Limb (tissue), 2 donors: ENCODE results near the gene GSG1L.

Experiments used
- DNase-seq, 2 donors: peaks; one replicate each; pipeline ENCODE4 v3.0.0-alpha.2; 2016; ENCODE audit errors: extremely low spot score in 2 of 2

GSG1L gene

DNA sequence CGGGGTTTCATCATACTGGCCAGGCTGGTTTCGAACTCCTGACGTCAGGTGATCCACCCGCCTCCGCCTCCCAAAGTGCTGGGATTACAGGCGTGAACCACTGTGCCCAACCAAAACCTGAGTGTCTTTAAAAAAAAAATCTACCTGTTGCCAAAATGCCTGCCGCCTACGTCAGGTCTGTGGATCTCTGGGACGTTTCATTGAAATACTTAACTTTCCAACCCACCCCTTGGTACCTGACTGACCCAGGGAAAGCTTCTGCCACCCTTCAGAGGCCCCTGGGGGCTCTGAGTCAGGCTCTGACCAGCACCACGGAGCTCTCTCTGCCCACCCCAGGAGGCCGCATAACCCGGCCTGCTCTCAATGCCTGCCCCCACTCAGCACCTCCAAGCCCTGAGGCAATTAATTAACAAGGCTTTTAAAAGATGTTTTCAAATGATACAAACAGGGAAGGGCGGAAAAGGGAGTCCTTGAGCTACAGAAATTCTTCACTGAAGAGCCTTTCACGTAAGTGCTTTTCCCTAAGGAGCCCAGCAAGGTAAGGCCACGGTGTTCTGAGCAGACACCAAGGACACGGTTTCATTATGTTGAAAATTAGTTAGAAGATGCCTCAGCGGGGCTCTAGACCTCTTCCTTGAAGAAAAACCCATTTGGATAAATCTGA is 29.3 kb upstream of the GSG1L start:
- no peak for DNase-seq

GRCh38 chr16:28091656-28092055 is 28.1 kb upstream of the GSG1L start:
- DNase-seq, result no peak

- DNase-seq, result no peak
These were observed 27.3 kb upstream of the GSG1L start for GRCh38 chr16:28090646-28091377.

- DNase-seq, result no peak
These were observed 26.5 kb upstream of the GSG1L start for GRCh38 chr16:28089992-28090365.

GRCh38 chr16:28089205-28089991 is 25.9 kb upstream of the GSG1L start:
- no peak for DNase-seq

DNA sequence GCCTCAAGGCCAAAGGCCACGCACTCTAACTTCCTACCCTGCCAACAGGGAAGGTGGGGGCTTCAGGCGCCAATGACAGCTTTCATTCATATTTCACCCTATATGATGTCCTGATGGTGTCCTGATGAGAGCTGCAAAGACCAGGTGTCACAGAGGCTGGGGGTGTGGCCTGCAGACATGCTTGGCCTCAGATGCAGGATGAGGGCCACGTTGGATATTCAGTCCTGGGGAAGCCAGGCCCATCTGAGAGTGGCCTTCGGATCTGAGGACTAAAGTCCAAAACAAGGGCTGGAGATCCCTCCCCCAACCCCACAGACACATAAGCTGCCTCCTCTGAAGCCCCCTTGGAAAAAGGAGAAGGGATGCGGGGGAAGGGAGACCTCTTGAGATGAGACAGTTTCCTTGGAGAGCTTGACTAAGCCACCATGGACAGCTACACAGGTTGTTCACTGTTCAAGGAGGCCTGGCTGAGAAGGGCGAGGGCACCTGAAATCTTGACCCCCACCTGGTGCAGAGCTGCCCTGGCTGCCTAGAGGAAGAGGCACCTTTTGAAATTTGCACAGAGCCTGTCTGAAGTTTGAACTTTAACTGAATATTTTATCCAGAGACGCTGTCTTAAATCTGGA is 24.3 kb upstream of the GSG1L start:
- DNase-seq, result no peak

- DNase-seq, result no peak
These were observed 23.7 kb upstream of the GSG1L start for GRCh38 chr16:28087140-28087660.

DNA sequence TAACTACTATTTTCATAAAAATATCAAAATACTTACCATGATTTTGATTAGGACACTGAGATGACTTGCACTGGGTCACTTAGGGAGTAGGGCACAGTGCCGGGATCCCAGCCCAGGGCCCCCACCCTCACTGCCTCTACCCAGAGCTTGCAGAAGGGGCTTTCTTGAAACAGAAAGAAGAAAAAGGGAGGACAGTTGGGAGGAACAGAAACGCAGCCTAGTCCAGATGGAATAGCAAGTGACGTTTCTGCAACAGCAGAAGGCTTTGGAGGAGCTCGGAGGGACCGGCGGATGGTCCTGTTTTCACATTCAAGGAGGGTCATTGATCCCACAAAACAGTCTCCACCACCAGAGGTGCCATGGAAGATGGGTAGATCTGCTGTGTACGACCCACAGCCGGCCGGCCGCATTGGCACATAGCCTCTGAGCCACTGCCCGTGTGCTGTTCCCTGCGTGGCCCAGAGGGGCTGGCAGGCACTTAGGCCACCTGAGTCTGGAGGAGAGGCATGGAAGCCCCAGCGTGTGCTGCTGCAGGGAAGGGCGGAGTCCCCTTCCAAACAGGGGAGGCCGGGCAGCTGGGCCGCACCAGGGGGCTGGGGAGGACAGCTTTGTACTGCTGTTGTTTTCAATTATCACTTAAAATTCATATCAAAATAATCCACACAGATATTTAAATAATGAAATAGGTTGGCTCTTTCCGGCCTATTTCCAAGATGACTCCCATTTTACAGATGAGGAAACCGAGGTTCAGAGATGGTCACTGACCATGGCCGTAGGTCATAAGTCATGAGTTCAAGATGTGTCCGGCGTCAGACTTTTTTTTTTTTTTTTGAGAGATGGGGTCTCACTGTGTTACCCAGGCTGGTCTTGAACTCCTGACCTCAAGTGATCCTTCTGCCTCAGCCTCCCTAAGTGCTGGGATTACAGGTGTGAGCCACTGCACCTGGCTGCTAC is 22.9 kb upstream of the GSG1L start:
- no peak for DNase-seq

DNA sequence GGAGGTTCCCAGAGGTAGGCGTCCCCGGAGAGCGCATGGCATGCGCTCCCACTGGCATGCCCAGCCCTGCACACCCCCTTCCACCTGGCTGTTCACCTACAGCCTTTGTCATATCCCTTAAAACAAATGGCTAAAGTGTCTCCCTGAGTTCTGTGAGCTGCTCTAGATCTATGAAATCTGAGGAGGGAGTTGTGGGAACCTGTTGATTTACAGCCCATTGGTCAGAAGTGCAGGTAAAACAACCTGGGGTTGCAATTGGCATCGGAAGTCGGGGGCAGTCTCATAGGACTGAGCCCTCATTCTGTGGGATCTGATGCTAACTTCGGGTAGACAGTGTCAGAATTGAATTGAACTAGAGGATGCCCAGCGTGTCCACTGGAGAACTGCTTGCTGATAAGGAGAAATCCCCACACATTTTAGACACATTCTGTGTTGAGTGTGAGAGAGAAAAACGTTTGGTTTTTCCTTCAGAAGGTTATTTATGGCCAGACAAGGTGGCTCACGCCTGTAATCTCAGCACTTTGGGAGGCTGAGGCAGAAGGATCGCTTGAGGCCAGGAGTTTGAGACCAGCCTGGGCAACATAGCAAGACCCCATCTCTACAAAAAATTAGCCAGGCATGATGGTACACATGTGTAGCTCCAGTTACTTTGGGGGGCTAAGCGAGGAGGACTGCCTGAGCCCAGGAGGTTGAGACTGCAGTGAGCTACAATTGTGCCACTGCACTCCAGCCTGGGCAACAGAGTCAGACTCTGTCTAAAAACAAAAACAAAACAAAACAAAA is 22.1 kb upstream of the GSG1L start:
- DNase-seq, result no peak

GRCh38 chr16:28084209-28084608 is 20.7 kb upstream of the GSG1L start:
- DNase-seq, result no peak

GRCh38 chr16:28082624-28083023 is 19.1 kb upstream of the GSG1L start:
- no peak for DNase-seq

DNA sequence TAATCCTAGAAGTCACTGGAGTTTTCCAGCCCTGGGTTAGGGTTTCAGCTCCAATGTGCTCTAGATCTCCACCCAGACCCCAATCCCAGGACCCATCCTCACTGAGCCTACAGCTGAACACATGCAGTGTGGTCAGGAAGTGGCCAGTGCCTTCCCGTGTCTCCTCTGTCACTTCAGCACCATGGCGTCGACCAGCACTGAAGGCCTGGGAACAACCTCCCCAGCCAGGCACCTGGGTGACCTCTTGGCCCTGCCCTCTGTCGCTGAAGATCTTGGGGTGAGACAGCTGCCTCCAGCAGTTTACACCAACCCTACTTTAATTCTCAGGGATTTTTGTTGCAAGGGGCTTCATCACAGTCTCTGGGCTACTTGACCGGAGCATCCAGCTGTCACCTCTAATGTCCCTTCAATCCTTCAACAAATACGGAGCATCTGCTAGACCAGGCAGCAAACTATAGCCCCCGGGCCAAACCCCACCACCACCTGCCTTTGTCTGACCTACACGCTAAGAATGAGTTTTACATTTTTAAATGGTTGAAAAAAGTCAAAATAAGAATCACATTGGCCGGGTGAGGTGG is 18.0 kb upstream of the GSG1L start:
- DNase-seq, result no peak

DNA sequence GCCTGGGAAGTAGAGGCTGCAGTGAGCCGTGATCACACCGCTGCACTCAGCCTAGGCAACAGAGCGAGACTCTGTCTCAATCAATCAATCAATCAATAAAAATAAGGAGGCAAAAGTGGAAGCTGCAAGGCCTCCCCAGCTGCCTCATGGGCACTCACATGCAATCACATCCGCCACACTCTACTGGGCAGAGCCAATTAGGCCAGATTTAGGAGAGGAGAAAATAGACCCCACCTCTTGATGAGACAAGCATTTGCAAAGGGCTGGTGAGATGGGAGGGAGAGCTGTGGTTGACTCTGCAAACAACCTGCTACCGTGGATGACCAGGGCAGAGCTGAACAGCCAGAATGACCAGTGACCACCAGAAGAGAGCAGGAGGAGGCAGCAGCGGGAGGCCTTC is 14.7 kb upstream of the GSG1L start:
- DNase-seq, result no peak

- DNase-seq, result no peak
These were observed 10.3 kb upstream of the GSG1L start for GRCh38 chr16:28073836-28074235.

GRCh38 chr16:28072087-28072486 is 8.6 kb upstream of the GSG1L start:
- no peak for DNase-seq

DNA sequence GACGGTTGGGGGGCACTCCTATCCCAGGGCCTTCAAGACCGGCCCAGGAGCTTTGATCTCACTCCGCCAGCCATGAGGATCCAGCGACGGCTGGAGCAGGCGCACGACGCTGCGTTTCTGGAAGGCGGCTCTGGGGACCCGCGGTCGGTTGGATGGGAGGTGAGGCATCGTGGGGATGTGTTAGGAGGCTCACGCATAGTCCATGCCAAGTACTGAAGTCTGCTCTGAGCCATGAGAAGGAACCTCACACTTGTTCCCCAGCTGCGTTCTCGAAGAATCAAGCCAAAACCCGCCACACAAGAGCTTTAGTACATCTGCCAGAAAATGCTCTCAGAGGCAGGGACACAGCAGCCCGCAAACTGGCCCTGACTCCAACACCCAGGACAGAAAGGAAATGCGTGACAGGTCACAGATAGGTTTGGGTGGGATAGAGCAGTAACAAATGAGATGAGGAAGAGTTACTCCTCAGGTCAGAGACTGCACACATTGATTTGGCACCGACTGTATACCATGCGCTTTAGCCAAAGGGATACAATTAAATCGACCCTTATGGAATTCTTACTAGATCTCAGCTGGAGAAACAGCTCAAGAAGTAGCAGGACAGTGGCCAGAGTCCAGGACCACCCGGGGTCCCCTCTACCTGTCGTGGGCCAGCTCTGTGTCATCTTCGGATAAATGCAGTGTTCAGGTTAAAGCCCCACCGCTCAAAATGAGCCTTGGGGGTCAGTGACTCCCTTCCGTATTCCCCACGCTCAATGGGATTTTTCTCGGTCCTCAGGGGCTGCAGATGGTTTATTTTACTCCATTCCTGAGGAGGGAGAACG is 6.7 kb upstream of the GSG1L start:
- no peak for DNase-seq

- no peak for DNase-seq
These were observed 5.5 kb upstream of the GSG1L start for GRCh38 chr16:28068976-28069375.

GRCh38 chr16:28067604-28068379 is 4.3 kb upstream of the GSG1L start:
- DNase-seq, result no peak
